Stimulated activated CD4-positive, alpha-beta T cell treated with anti-CD3 and anti-CD28 coated beads, Interleukin-4, amount 100 ng/mL, for 4 hours (primary cell): Measurements from ENCODE around the gene MEGF11.
"Not testable (repeated sequence)": the region's sequence is repeated elsewhere in the genome, so short reads cannot be mapped to it uniquely, and the experiment has no call there.

Experiments used
- DNase-seq, 2 experiments: peaks; one replicate each; pipeline ENCODE4 v3.0.0-alpha.2; 2020

MEGF11 gene

GRCh38 chr15:66275352-66275751 is 21.8 kb upstream of the MEGF11 start:
- no peak for DNase-seq

DNA sequence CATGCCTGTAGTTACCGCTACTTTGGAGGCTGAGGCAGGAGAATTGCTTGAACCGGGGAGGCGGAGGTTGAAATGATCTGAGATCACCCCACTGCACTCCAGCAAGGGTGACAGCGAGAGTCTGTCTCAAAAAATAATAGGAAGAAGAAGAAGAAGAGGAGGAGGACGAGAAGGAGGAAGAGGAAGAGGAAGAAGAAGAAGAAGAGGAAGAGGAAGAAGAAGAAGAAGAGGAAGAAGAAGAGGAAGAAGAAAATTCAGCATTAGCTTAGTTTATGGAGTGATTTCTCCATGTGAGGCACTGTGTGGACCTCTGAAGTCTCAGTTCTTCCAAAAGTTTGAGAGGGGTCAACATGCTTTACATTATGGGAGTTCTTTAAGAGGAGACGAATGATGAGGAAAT is 17.4 kb upstream of the MEGF11 start:
- no peak for DNase-seq

DNA sequence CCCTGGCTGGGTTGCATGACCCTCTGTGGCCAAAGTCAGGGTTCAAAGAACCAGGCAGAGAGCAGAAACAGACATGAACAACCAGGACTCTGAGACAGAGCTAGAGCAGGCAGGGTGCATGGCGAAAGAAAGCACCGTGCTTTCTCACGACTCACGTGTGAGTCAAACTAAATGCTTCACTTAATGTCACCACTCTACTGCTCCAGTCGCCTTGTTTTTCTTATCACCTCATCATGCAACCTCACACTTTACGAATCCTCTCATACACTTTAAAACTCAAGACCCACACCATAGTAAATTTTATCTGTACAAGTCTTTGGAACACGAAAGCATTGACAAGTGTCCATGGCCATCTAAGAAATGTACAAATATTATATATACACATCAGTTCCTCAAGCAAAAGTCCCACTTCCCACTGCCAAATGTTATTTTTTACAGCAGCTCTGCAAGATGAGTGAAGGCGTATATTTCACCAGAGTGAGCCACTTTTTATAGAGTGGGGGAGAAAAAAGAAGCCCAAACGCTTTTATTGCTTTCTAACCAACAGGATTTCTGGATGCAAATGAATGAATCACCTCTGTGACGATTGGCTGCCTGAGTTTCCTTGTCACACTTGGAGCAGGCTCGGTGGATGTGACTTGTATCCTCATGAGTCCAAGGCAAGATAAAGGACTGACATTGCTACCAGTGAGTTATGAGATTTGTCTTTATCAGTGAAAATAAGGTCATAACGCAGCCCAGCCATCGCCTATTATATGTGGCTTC is 16.0 kb upstream of the MEGF11 start:
- no peak for DNase-seq

- DNase-seq, result no peak
These were observed 11.4 kb upstream of the MEGF11 start for GRCh38 chr15:66264859-66265513.

GRCh38 chr15:66262837-66263236 is 9.3 kb upstream of the MEGF11 start:
- DNase-seq, result not testable (repeated sequence)

- DNase-seq, result no peak
These were observed 7.5 kb upstream of the MEGF11 start for GRCh38 chr15:66261056-66261455.

GRCh38 chr15:66256692-66257091 is 3.1 kb upstream of the MEGF11 start:
- DNase-seq, result no peak

DNA sequence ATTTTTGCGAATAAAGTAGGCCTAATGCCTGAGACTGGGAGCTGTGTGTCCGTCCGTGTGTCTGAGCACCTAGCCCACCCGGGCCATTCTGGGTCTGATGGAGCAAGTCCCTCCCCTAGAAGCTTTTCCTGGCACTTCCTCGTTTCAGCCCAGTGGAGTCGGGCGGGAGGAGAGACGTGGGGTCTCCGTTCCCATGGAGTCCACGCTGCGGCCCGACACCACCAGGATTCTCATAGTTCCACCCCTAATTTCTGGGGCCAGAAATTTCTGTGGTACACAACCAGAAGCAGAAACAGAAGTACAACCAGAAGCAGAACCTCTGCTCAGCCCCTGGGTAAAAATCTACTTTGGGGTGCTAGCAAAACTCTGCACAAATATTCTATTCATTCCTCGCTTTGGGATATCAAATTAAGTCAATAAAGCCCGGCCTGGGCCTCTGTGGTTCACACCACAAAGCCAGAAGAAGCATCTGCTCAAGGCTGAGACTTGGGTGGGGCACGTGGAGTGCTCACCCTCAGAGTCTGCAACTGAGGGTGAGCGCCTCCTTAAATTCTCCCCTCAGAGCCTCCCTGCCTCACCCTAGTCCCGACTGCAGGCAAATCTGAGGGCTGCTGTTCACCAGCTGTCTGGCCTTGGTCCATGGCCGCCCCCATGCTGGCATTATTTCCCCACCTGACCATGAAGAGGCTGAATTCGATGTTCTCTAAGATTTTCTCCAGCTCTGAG is 1.6 kb upstream of the MEGF11 start:
- DNase-seq, result no peak

DNA sequence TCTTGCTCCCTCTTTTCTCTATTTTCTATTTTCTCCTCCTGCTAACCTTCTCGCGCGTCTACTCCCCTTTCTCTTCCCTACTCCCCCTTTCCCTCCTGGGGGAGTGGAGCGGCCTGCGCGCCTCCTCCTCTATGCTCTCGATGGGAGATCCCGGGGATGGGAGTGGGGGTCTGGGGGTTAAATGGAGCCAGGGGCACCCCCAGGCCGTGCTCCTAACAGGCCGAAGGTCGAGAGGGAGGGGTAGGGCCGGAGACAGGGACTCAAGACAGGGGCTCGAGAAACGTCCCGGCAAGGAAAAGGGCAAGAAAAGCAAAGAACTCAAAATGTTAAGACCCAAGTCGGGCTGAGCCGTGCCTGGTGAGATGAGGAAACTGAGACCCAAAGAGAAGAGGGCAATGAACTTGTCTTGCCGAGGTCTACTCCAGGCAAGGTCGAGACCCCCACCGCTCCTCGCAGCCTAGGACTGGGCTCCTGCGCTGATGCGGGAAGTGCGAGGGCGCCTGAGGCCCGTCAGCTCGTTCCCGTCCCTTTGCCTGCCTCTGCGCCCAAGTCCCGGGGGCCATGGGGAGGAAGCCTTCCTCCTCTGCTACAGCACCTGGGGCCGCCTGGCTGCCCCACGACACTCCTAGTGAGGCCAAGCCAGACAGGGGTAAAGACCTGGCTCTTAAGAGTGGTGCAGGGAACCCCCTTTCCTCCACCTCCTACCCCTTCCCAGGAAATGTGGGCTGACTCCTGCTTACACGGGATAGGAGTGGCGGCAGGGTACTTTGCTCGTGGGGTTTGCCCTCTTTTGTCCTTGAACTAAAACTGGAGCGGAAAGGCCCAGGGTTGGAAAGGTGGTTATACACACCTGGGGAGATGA is 770 bp upstream of the MEGF11 start:
- no peak for DNase-seq

DNA sequence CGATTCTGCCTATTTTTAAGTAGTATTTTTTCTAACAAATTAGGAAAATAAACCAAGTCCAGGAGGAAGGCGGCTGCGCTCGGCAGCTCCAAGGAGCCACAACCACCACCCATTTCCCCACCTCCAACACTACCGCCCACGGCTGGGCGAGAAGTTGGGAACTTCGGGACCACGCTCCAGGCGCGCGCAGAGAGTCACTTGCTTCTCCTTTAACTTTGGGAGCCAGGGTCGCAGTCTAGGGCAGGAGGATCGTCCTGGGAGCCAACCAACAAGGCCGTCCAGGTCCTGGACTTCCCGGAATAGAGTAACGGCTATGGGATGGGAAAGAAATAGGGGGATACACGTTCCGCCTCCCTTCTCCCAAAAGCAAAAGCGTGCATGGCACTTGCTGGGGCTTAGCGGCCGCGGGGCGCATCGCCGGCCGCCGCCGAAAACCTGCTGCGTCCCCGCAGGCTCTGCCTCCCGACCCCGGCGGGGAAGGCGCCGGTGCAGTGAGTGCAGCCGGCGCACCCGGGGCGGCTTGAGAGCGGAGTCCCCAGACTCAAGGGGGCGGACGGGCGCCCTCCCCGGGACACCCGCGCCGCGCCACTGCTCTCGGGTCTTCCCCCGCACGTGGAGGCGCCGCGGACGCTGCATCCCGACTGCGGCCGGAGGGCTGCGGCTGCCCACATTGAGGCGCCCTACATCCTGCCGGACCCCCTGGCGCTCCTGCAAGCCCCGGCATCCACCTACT is 699 bp downstream of the MEGF11 start:
- peak in 1 of 2 experiments; percentile 17 for DNase-seq

- DNase-seq, result peak; percentile 20 to 54
These were observed 1.5 kb downstream of the MEGF11 start for GRCh38 chr15:66251790-66252684.

DNA sequence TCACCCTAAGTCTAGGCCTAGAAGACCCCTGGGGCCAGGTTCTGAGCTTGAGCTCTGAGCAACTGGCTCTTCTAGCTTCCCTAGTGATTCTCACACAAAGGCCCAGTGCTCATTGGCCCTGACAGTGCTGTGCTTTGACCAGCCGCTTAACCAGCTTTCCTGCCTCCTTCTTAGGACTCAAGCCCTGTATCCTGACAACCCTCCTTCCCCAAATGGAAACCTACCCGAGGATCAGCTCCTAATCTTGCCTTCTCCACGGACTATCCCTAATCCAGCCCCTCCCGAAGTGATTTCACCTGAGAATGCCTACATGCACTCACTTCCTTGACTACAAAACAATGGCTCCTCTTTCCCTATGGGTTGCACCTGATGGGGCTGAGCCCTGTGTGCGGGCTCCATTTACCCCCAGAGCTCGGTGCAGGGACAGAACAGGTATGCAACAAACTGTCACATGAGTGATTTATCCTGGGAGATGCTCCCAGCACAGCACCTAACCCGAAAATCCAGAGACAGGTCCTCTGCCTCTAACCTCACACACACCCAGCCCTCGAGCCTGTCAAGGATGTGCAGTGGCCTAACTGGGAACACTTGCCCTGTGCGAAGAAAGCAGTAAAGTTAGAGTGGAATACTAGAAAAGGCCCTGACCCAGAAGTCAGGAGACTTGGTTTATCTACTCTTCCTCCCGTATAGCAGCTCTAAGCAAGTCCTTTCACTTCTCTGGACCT is 2.3 kb downstream of the MEGF11 start:
- DNase-seq, result no peak

GRCh38 chr15:66249605-66250174 is 3.9 kb downstream of the MEGF11 start:
- no peak for DNase-seq

DNA sequence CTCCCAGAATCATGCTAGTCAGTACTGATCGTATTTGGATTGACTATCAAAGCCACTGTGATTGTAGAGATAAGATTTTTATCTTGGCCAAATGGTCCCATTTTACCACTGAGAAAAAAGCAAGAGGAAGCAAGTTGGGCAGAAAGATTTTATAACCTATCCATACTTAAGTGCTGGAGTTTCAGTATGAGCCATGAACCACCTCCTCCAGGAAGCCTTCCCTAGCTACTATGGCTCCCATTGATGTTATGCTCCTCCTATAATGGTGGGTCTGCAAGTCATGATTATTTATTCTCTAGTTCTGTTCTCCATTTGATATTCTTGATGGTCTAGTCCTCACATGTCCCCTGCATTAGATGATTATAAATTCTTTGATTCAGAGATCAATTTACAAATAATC is 6.6 kb downstream of the MEGF11 start:
- DNase-seq, result no peak

DNA sequence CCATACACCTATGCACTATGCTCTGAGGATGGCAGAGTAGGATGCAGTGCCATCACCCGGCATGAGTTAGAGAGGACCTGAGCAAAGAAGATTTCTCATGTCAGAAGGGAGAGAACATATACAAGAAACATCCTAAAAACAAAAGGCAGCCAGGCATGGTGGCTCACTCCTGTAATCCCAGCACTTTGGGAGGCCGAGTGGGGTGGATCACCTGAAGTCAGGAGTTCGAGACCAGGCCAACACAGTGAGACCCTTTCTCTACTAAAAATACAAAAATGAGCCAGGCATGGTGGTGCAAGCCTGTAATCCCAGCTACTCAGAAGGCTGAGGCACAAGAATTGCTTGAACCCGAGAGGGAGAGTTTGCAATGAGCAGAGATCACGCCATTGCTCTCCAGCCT is 7.7 kb downstream of the MEGF11 start:
- not testable (repeated sequence) for DNase-seq

- no peak for DNase-seq
These were observed 11.7 kb downstream of the MEGF11 start for GRCh38 chr15:66241908-66242285.

DNA sequence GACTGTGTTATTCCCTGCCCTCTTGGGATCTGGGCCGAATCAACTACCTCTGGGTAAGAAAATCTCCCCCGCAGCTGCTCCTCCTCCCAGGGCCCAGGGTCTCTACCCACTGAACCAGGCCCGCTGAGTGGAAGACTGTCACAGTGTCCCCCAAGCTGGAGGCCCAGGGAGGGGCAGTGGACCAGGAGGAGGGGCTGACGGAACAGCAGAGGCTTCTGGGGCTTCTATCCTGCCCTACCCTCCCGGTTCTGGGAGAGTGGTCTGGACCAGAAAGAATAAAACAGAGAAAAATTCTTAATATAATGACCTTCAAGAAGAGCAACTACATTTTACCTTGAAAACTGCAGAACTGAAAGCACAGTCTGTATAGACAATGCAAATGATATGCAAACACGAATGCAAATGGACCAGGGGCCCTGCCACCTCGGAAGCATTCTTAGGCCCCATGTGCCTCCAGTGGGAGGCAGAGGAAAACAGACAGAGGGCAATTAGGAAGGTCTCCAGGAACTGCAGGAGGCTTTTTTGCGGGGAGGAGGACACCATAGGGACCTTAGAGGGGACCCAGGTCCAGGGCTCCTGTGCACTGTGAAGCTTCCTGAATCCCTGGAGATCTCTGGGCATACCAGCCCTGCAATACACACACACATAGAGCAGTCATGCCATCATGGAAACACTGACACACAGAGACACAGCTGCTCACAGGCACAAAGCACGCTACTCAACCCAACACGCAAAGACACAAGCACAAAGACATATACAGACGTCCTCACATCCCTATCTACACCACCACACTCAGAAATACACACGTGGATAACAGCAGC is 12.3 kb downstream of the MEGF11 start:
- no peak for DNase-seq

DNA sequence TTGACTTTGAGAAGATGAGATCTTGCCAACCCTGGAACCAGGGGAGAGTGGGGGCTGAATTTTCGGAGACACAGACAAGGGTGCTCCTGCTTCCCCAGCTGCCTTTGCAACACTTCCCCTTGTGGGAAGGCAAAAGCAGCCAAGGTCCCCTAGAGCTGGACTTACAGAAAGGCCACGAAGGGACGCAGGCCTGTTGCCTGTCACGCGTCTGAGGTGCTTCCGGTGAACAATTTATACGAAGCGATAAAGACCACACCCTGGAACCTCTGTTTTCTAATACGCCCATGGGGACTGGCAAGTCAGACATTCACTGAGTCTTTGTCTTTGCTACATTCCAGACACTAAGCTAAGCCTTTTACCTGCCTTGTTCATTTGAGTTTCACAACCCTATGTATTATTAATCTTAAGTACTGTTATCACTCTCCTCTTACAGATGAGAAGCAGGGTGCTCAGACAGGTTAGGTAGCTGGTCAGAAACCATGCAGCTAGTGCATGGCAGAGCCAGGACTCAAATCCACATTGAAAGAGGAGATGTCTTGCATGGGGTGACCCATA is 13.2 kb downstream of the MEGF11 start:
- no peak for DNase-seq

GRCh38 chr15:66239514-66239913 is 14.0 kb downstream of the MEGF11 start:
- DNase-seq, result no peak
